HepG2 (cell line): Measurements from ENCODE around the gene LILRB5. TPM values are rescaled to one million over a fixed set of nuclear protein-coding genes. Genes with fewer than 3 reads are reported as not detected.
"Not testable (repeated sequence)": the region's sequence is repeated elsewhere in the genome, so short reads cannot be mapped to it uniquely, and the experiment has no call there.

Experiments
- ATAC-seq: fragments of 200-7000 bp; cut with Tn5 transposase; 3 replicates; pipeline ENCODE4 v1.9.1; 2020; ENCODE audit warnings: mild to moderate bottlenecking, moderate library complexity
- BruUV-seq: library from RNA; stranded (reverse); fragments of 400-500 nt; replicated peaks from 2 replicates; lab custom pipeline; 2021; lab: Mats Ljungman, UMichigan
- CTCF ChIA-PET: fragments of 300-600 bp; formaldehyde crosslinking; extraction: SDS; loops from one replicate; lab custom pipeline; 2021; ENCODE audit warnings: low total read pairs, inconsistent platforms, low intra/inter-chr PET ratio; lab: Yijun Ruan, JAX
- POLR2A ChIA-PET: fragments of 350-600 bp; sonication (Branson Sonifier 250); formaldehyde crosslinking; loops from one replicate; lab custom pipeline; 2020; ENCODE audit warnings: antibody characterized with exemption, inconsistent platforms; lab: Yijun Ruan, JAX
- DNase-seq: peaks from one replicate; pipeline ENCODE4 v3.0.0-alpha.2; 2015; ENCODE audit warnings: low spot score
- FAIRE-seq: peaks from 3 replicates; lab custom pipeline; 2011; peaks lifted over from hg19 to GRCh38; lab: Jason Lieb, UNC
- H2AFZ ChIP-seq: one replicate; pipeline ENCODE4 v1.6.1; 2011; ENCODE audit warnings: low read length, inconsistent platforms
- H3K27ac ChIP-seq: fragments of 300-600 bp; 3 replicates; pipeline ENCODE4 v1.8.0; 2011; ENCODE audit warnings: mixed run types, mild to moderate bottlenecking, mixed read lengths, low read length, inconsistent platforms; ENCODE audit not compliant: insufficient read depth; ENCODE audit errors: extremely low read length
- H3K27me3 ChIP-seq, 2 experiments: fragments of 200-600 bp in 1 of 2; 2 replicates in 1 of 2; 3 replicates in 1 of 2; pipeline versions ENCODE4 v1.6.0 to v1.8.0; 2011; ENCODE audit warnings: low read length in 2 of 2, mild to moderate bottlenecking in 2 of 2, moderate library complexity in 2 of 2, inconsistent platforms in 1 of 2; ENCODE audit not compliant: insufficient read depth in 2 of 2, control insufficient read depth in 1 of 2
- H3K36me3 ChIP-seq, 2 experiments: fragments of 200-600 bp in 1 of 2; replicated peaks in 1 of 2; 2 replicates in 1 of 2; 3 replicates in 1 of 2; pipeline versions ENCODE4 v1.5.1 to v1.8.0; 2011; ENCODE audit warnings: low read length in 2 of 2, inconsistent platforms in 1 of 2; ENCODE audit not compliant: insufficient read depth in 2 of 2, control insufficient read depth in 1 of 2
- H3K4me1 ChIP-seq: 2 replicates; pipeline ENCODE4 v1.5.1; 2012; ENCODE audit warnings: low read length, inconsistent platforms; ENCODE audit not compliant: insufficient read depth
- H3K4me2 ChIP-seq: 2 replicates; pipeline ENCODE4 v1.6.0; 2011; ENCODE audit warnings: low read depth, low read length, inconsistent platforms
- H3K4me3 ChIP-seq, 3 experiments: fragments of 200-600 bp in 1 of 3; sonication (generic), shearing (Covaris generic) in 1 of 3; replicated peaks in 1 of 3; 2 replicates each; pipeline ENCODE4 v1.5.1; 2011 to 2016; ENCODE audit warnings: low read length in 3 of 3, inconsistent platforms in 2 of 3, low read depth in 2 of 3, mild to moderate bottlenecking in 2 of 3, control low read depth in 1 of 3, mixed read lengths in 1 of 3; ENCODE audit not compliant: insufficient read depth in 1 of 3
- H3K79me2 ChIP-seq: one replicate; pipeline ENCODE4 v1.6.1; 2011; ENCODE audit warnings: low read length, inconsistent platforms; ENCODE audit not compliant: insufficient read depth
- H3K9ac ChIP-seq: 2 replicates; pipeline ENCODE4 v1.6.0; 2011; ENCODE audit warnings: mild to moderate bottlenecking, low read depth, low read length, inconsistent platforms; ENCODE audit not compliant: insufficient read depth
- H3K9me3 ChIP-seq: 2 replicates; pipeline ENCODE4 v1.5.1; 2012; ENCODE audit warnings: mild to moderate bottlenecking, low read length
- H4K20me1 ChIP-seq: 2 replicates; pipeline ENCODE4 v1.6.0; 2011; ENCODE audit warnings: inconsistent platforms, mild to moderate bottlenecking, low read length, moderate library complexity; ENCODE audit not compliant: insufficient read depth
- CBX5 ChIP-seq: sonication (generic); formaldehyde crosslinking; IDR thresholded peaks from 2 replicates; pipeline ENCODE4 v1.4.0; 2020; ENCODE audit warnings: missing genetic modification reagents, borderline replicate concordance
- CCDC6 ChIP-seq: sonication (generic); formaldehyde crosslinking; IDR thresholded peaks from 2 replicates; pipeline ENCODE4 v1.8.1; 2022; ENCODE audit warnings: mild to moderate bottlenecking, missing genetic modification reagents, moderate library complexity
- CREB3 ChIP-seq: sonication (generic); formaldehyde crosslinking; IDR thresholded peaks from 2 replicates; pipeline ENCODE4 v1.5.0; 2020; ENCODE audit warnings: missing genetic modification reagents
- KDM5A ChIP-seq: fragments of 200-600 bp; sonication (generic); IDR thresholded peaks from 2 replicates; pipeline ENCODE4 v1.7.0; 2018; ENCODE audit warnings: antibody characterized with exemption, mild to moderate bottlenecking, low read length, borderline replicate concordance
- RAD21 ChIP-seq: fragments of 450-650 bp; formaldehyde crosslinking; IDR thresholded peaks from 2 replicates; pipeline ENCODE4 v1.5.0; 2020; ENCODE audit warnings: mild to moderate bottlenecking
- THAP9 ChIP-seq: sonication (generic); formaldehyde crosslinking; IDR thresholded peaks from 2 replicates; pipeline ENCODE4; 2020; ENCODE audit warnings: missing genetic modification reagents, mild to moderate bottlenecking, borderline replicate concordance
- ZBTB1 ChIP-seq: sonication (generic); formaldehyde crosslinking; IDR thresholded peaks from 2 replicates; pipeline ENCODE4 v1.4.0; 2020; ENCODE audit warnings: missing genetic modification reagents, borderline replicate concordance
- ZNF225 ChIP-seq: sonication (generic); formaldehyde crosslinking; IDR thresholded peaks from 2 replicates; pipeline ENCODE4 v1.4.0; 2020; ENCODE audit warnings: mild to moderate bottlenecking, missing genetic modification reagents
- ZSCAN30 ChIP-seq: sonication (generic); formaldehyde crosslinking; IDR thresholded peaks from 2 replicates; pipeline ENCODE4 v1.5.0; 2020; ENCODE audit warnings: mild to moderate bottlenecking, missing genetic modification reagents
- WGBS: methylation state at CpG from one replicate; pipeline ENCODE4 v1.1.6; 2017; ENCODE audit warnings: low lambda C conversion rate; 5-methylcytosine and 5-hydroxymethylcytosine counted together
- in situ Hi-C: cut with HindIII; loops from 2 replicates; pipeline ENCODE4 v1.10.0; 2017; ENCODE audit warnings: low pct_unique_long_range_greater_than_20kb; ENCODE audit not compliant: extremely low pct_ligation_motif_present
- intact Hi-C: fragments of 100-400 bp; cut with micrococcal nuclease; formaldehyde crosslinking; loops from one replicate; pipeline ENCODE4 v1.10.0; 2022; ENCODE audit not compliant: unreplicated experiment
- polyA plus RNA-seq, 8 experiments: library from polyadenylated mRNA; depleted of rRNA in 3 of 8; stranded (reverse) in 7 of 8; unstranded in 1 of 8; fragments of >200 nt; fragmentation: Illumina TruSeq in 4 of 8; extraction: Trizol in 4 of 8; gene quantifications; 2 replicates each; pipeline versions ENCODE4 v1.2.1 to v1.2.3, GENCODE V29; 2011 to 2016; ENCODE audit warnings: low read depth in 4 of 8, missing spikeins in 1 of 8, mixed read lengths in 1 of 8; ENCODE audit not compliant: insufficient read depth in 1 of 8
- total RNA-seq, 5 experiments: library from RNA; depleted of rRNA; stranded (reverse); fragments of >200 nt; fragmentation: Illumina TruSeq; extraction: Trizol; gene quantifications; 2 replicates each; pipeline ENCODE4 v1.2.3, GENCODE V29; 2016; ENCODE audit warnings: low read depth in 1 of 5

The LILRB5 gene
- total and polyA plus RNA-seq, 2 of the 13 experiments (the other 11 are each of a cell fraction or from before 2014, with no cell fraction given), result not detected

- Histone ChIP-seq H3K36me3 (no peaks in the 10 kb centered on the region), H3K4me2 (no peak overlapping the region), H3K9me3 (no peaks in the 10 kb centered on the region), H3K4me3 (no peak overlapping the region), H3K79me2 (no peaks in the 10 kb centered on the region), H3K9ac (no peak overlapping the region), H2AFZ (no peak overlapping the region), H3K27me3 (peaks cover 2 to 15% of the 10 kb centered on the region in 2 experiments; a peak in 3 of 5 replicates), H3K27ac (no peak overlapping the region), H4K20me1 (no peaks in the 10 kb centered on the region), H3K4me1 (no peaks in the 10 kb centered on the region)
- WGBS, result 13% methylated on average over 3 of the region's 3 CpGs
- FAIRE-seq (no peak), DNase-seq (no peak), ATAC-seq (no peak)
- ChIA-PET CTCF (no interaction called here), POLR2A (no interaction called here)
- no TSS peak for BruUV-seq
- no peak for TF ChIP-seq CREB3 (CRISPR knock-in tag)
- no peak for TF ChIP-seq ZSCAN30 (CRISPR knock-in tag)
- no peak for TF ChIP-seq CCDC6 (CRISPR knock-in tag)
- no peak for TF ChIP-seq ZBTB1
- TF ChIP-seq THAP9 (CRISPR knock-in tag), result no peak
- no peak for TF ChIP-seq RAD21 (CRISPR knock-in tag)
- TF ChIP-seq ZNF225, result no peak
- no peak for TF ChIP-seq CBX5 (CRISPR knock-in tag)
- no peak for TF ChIP-seq KDM5A
- intact Hi-C loops (no loop called here), in situ Hi-C loops (no loop called here)
Observed at GRCh38 chr19:54273821-54274220, 16.7 kb upstream of the LILRB5 start.

- FAIRE-seq, H2AFZ ChIP-seq, intact Hi-C loops, H3K27ac ChIP-seq, H3K4me3 ChIP-seq, H3K36me3 ChIP-seq, H3K9ac ChIP-seq, DNase-seq, POLR2A ChIA-PET, CTCF ChIA-PET, H3K79me2 ChIP-seq, BruUV-seq, H3K4me1 ChIP-seq, in situ Hi-C loops, H4K20me1 ChIP-seq, H3K4me2 ChIP-seq, H3K9me3 ChIP-seq, ATAC-seq: not testable (repeated sequence)
- 34% methylated on average over 5 of the region's 5 CpGs for WGBS
- peaks cover 2 to 14% of the 10 kb centered on the region in 2 experiments; a peak in 2 of 5 replicates for H3K27me3 ChIP-seq
Observed at GRCh38 chr19:54272181-54272580, 15.1 kb upstream of the LILRB5 start.

GRCh38 chr19:54271587-54271986 lies 14.5 kb upstream of the LILRB5 start:
- H3K9ac ChIP-seq, POLR2A ChIA-PET, H3K9me3 ChIP-seq, H3K4me3 ChIP-seq, H3K27ac ChIP-seq, DNase-seq, H3K4me2 ChIP-seq, FAIRE-seq, intact Hi-C loops, H2AFZ ChIP-seq, H4K20me1 ChIP-seq, in situ Hi-C loops, H3K79me2 ChIP-seq, BruUV-seq, CTCF ChIA-PET, H3K4me1 ChIP-seq, ATAC-seq, H3K36me3 ChIP-seq: not testable (repeated sequence)
- peaks cover 2 to 14% of the 10 kb centered on the region in 2 experiments; a peak in 2 of 5 replicates for H3K27me3 ChIP-seq
- WGBS, result 24% methylated on average over 4 of the region's 4 CpGs
